ENCODE data around the gene SSNA1.

Gene SSNA1

GRCh38 chr9:137188490-137189296 is at the start of gene SSNA1, which contains the start of gene ANAPC2:
SSNA1 (plus strand) TSS chr9:137188676; CDS start chr9:137188727, 51 bp downstream.
ANAPC2 (minus strand) TSS chr9:137188560; CDS start chr9:137188532, 28 bp downstream.
- peak; percentile 98 for DNase-seq

GRCh38 chr9:137138722-137139467 is 49.6 kb upstream of the SSNA1 start, which contains the start of gene GRIN1:
GRIN1 (plus strand) TSS chr9:137139154; CDS start chr9:137139487, 333 bp downstream.
- peak; percentile 73 for DNase-seq

GRCh38 chr9:137139468-137140150 is 48.9 kb upstream of the SSNA1 start:
- DNase-seq: no peak

GRCh38 chr9:137140151-137141012 is 48.1 kb upstream of the SSNA1 start:
- DNase-seq: no peak

GRCh38 chr9:137141050-137141810 is 47.2 kb upstream of the SSNA1 start:
- DNase-seq: no peak

- no peak for DNase-seq
Measured at GRCh38 chr9:137141976-137142936, 46.2 kb upstream of the SSNA1 start.

- DNase-seq: no peak
Measured at GRCh38 chr9:137143459-137143858, 45.0 kb upstream of the SSNA1 start.

- no peak for DNase-seq
Measured at GRCh38 chr9:137145731-137146526, 42.5 kb upstream of the SSNA1 start.

GRCh38 chr9:137146527-137146918 is 42.0 kb upstream of the SSNA1 start:
- DNase-seq: no peak

GRCh38 chr9:137147091-137147792 is 41.2 kb upstream of the SSNA1 start:
- no peak for DNase-seq

- no peak for DNase-seq
Measured at GRCh38 chr9:137147793-137148160, 40.7 kb upstream of the SSNA1 start.

GRCh38 chr9:137148242-137148641 is 40.2 kb upstream of the SSNA1 start:
- DNase-seq: no peak

- no peak for DNase-seq
Measured at GRCh38 chr9:137148661-137149060, 39.8 kb upstream of the SSNA1 start.

- DNase-seq: no peak
Measured at GRCh38 chr9:137149363-137149762, 39.1 kb upstream of the SSNA1 start.

- DNase-seq: no peak
Measured at GRCh38 chr9:137149942-137150616, 38.4 kb upstream of the SSNA1 start.

- peak; percentile 83 for DNase-seq
Measured at GRCh38 chr9:137150617-137151457, 37.6 kb upstream of the SSNA1 start.

GRCh38 chr9:137152844-137153405 is 35.6 kb upstream of the SSNA1 start:
- DNase-seq: no peak
